HG02763 (cell line): ENCODE data around the gene MPPED2.

Source experiments
- ATAC-seq: cut with Tn5 transposase; IDR thresholded peaks from one replicate; pipeline ENCODE4 v1.9.1; 2021; ENCODE audit warnings: mild to moderate bottlenecking, moderate library complexity; ENCODE audit not compliant: unreplicated experiment

Gene MPPED2

DNA sequence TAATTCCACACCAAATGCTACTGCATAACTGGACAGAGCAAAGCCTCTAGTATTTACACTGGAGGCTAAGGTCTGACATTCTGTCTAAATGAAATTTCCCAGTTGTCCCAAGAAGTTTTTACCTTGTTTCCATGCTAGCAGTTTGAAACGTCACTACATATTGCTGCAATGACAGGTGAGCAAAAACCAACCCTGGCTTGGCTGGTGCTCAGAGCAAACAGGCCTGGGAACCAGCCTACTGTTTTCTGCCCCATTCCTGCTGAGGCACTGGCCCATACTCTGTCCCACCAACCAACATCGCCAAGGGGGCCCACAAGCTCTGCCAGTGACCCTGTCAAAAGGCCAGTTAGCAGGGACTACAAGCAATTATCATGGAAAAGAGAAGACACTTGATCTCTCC, 131.1 kb downstream of the MPPED2 start:
- no peak for ATAC-seq

DNA sequence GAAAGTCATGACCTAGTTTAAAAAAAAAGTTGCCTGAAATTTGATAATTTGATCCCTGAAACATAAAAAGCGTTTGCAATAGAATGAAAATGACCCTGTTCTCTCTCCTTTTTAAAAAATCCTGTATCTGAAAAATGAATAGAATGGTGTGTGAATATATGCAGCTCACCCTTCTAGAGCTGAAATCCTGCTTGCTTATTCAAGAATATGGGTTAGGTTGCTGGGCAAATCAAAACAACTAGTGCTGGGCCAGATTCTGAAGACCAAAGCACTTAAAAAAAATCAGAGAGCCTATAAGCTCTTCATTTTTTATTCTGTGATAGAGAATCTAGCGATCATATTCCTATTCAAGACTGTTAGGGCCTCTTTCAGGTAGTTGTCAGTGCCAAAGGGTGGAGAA, 131.6 kb downstream of the MPPED2 start:
- ATAC-seq = no peak

DNA sequence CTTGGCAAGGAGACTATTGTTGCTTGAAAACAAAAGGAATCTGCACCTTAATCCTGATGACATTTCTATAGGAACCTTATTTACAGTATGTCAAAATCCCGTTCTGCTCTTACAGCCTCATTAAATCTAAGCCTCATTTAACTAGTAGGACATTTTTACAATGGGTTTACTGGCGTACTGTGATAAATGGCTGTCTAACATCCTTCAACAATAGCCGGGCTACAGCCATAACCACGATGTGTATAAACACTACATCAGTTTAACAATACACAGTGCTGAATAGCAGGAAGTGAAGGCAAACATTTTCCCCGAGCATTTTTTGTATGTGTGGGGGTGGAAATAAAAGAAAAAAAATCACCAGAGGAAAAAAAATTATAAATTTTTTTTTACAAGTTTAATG, 132.0 kb downstream of the MPPED2 start:
- ATAC-seq = no peak

DNA sequence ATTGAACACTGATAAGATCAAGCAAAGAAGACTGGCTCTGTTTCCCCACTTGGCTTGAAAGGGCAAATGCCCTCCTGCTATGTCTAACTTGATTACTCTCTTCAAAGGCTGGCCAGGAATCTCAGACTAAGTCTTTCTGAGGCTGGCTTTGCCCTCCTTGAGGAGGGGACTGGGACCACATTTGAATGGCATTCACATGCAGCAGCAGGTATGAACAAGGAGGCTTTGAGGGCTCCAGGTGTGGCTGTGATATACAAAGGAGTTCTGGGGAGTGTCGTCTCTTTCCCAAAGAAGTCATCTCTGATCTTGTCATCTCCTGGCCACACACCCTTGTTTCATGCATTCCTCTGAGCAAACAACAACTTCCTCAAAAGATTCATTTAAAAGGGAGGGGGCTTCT, 132.4 kb downstream of the MPPED2 start:
- ATAC-seq = no peak

DNA sequence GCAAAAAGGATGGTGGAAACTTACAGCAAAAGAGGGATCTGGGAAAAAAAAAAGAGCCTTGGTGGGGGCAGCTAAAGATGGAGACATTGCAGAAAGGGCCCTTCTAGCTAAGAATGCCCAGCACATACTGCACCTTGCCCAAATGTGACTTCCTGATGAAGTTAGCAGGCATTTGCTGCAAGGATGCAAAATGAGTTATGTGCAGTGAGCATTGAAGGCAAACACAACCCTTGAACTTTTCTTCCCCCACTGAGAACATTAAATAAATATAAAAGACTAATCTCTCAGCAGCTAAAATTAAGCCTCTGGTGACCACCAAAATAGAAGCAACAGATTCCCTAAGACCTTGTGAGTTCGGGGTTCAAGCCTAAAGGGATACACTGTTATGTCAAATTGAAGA, 133.3 kb downstream of the MPPED2 start:
- ATAC-seq = no peak

DNA sequence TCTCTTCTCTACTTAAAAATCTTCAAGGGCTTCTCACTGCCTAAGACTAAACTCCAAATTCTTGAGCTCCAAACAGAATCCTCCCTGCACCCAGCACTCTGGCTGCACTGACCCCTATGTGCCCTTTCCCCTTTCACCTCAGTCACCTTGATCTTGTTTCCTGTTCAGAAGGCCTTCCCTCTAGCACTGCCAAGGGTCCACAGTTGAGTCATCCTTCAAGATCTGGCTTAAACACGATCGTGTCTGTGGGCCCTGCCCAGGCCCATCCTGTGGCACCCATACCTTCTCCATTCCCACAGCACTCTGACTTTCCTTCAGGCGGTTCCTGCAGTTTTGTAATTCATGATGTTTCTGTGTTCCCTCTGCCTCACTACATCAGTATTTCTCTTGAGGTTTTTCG, 134.0 kb downstream of the MPPED2 start:
- no peak for ATAC-seq

DNA sequence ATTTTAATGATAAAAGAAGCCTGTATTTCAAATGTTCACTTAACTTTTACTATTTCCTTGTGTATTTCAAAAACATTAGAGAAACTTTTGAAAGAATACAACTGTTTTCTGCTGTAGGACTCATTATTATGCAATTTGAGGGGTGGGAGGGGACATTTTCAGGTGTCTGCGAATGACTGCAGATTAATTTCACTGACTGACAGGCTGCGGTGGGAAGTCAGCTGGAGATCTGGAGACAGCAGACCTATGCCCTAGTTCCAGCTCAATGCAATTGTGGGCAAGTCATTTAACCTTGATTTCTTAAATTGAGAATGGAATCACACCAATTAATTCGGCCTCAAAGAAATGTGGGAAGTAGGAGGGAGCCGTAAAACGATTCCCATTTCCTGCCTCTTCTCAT, 134.5 kb downstream of the MPPED2 start:
- ATAC-seq = no peak

DNA sequence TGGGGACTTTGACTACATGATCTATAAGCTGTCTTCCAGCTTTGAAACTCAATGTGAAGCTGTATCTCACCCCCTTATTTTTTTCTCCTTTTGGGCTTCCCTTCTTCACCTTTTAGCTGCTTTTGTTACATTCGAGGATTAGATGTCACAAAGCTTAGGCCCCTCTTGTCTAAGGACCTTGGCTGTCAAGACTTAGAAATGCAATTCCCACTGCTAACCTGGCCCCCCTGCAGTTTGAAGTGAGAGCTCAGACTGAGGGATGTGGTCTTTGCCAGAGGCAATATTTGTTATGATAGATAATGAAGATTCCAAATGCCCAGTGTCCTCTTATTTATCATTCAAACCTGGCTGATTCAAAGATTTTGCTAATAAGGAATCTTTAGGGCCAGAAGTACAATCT, 135.0 kb downstream of the MPPED2 start:
- no peak for ATAC-seq

DNA sequence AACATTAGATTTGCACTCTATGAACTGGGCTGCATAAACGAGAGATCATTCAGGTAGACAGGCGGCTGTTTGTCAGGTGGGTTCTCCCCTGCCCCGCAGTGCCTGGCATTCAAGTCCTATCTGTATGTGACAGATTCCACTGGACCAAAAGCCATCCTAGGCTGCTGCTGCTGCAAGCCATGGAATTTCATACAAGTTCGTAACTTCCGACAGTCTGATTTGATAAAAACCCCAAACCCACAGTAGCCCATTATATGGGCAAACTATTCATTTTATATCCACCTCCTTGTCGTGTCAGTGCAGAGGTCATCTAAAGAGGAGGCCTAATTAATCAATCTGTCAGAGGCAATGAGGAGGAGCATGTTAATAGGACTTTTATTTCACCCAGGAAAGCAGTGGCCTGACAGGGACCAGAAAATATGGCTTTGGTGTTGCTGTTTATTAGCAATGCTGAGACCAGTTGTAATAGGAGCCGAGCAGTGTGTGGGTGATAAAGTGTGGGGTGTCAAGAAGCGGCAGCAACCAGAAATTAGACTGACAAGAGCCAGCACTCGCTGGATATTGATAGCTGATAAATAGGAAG, 139.0 kb downstream of the MPPED2 start:
- no peak for ATAC-seq

DNA sequence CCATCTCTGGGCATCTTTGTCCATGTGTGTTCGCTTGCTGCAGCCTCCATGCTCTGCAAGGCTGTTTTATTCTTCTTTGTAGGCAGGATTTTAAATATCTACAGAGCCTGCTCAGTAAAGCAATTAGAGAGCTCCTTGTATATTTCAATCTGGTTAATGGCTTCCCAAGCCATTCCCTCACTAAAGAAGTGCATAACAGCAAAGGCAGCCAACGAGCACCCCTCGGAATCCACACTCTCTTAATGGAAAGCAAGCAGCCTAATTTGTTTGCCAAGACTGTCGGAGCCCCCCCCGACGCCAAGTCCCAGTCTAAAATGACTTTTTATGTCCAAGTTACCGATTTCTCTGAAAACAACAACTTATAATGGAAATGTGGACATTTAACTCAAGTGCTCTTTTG, 139.6 kb downstream of the MPPED2 start:
- ATAC-seq = no peak

DNA sequence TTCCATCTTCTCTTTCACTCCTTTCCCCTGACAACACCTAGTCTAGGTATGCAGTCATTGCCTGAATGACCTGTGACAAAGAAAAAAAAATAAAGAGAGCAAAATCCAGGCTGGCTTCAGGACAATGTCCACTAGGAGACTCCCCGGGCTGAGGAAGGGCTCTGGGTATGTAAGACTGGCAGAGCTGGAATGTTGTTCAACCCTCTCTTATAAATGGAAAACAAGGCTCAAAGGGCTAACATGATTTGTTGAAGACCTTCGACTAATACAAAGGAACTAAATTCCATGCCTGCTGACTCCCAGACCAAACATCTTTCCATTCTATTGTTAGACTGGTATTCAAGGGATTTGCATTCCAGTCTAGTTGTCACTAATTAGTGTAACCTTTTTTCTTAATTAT, 141.1 kb downstream of the MPPED2 start:
- ATAC-seq = no peak

DNA sequence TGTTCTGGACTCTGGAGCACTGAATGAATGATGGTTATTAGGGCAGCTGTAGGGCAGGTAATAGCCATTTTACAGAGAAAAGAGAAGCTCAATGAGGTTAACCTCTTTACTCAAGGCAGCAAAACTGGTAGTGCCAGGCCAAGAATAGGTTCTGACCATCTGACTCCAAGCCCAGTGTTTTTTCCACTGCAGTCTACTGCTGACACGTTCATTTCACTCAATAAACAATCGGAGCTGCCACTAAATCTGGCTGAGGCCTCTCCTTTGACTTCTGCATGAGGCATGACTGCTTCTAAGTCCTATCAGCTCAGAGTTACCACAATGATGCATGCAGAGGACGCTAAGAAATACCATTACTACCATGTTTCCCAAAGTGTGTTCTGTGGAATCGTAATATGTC, 145.6 kb downstream of the MPPED2 start:
- ATAC-seq = no peak

DNA sequence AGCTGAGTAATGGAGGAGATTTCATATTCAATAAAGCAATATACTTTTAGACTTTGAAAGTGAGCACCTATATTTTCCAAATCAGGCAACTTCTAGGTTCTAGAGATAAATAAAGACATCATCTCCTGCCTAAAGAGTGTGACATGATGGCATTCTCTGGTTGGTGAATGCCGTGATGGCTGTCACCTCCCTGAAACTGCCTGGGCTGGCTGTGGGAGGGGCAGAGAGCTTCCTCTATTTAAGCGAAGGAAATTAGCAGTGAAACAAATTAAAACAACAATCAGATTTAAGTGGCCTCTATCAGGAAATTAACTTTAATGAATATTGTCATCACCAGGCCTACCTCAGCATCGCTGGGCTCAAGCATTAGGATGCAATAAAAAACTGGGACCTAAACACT, 149.4 kb downstream of the MPPED2 start:
- ATAC-seq = no peak

DNA sequence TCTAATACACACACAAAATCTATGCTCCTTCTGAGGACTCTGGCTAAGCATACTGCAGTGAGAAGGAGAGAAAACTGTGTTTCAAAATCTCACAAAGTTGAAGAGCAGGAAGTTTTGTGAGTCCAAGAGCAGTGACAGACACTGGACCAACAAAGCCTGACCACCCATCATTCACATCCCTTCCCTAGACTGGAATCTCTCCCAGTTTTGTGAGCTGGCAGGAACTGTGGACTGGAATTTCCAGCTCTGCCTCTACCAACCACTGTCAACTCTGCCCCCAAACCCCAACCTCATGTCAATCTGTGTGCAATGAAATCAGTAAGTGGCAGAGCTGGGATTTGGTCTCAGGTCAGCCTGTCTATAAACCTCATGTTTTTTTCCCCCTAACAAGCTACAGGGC, 150.7 kb downstream of the MPPED2 start:
- no peak for ATAC-seq

DNA sequence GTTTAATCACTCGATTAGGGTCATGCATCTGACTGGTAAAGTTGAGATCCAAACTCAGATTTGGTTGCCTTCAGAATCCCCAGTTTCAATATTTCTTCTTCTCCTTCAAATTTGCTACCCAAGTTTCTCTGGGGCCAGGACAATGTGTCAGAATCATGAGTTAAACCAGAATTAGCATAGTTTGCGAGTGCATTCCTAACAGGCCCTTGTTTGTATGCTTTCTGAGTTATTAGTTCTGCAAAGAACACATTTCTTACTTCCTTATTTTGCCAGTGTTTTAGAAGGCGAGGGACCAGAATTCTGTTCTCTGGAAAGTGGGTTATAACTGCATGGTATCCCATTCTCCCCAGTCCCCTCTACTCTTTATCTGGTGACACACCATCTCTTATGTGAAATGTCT, 151.3 kb downstream of the MPPED2 start:
- ATAC-seq = no peak

DNA sequence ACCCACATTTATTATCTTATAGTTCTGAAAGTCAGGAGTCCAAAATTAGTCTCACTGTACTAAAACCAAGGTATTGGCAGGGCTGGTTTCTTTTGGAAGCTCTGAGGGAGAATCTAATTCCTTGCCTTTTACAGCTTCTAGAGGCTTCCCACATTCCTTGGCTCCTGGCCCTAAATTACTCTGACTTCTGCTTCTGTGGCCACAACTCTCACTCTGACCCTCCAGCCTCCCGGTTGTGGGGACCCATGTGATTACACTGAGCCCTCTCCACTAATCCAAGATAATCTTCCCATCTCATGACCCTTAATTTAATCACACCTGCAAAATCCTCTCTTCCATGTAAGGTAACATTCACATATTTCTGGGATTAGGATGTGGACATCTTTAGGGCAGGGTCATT, 152.3 kb downstream of the MPPED2 start:
- ATAC-seq = no peak

DNA sequence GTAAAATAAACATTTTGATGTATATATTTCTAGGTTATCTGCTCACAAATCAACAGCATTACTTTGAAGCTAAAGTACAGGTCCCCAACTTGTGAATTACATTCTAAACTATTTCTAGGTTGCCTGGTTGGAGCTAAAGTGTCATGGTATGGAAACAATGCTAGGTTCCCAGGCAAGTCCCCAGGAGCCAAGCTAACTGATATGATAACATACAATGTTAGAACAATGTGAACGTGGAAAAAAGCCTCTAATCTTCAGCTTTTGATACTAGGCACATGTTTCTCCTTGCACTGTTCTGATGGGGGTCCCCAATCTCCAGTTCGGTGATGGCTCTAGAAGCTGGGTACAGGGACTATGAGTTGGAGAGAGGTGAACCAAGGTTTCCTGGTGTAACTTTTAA, 153.4 kb downstream of the MPPED2 start:
- ATAC-seq = no peak

DNA sequence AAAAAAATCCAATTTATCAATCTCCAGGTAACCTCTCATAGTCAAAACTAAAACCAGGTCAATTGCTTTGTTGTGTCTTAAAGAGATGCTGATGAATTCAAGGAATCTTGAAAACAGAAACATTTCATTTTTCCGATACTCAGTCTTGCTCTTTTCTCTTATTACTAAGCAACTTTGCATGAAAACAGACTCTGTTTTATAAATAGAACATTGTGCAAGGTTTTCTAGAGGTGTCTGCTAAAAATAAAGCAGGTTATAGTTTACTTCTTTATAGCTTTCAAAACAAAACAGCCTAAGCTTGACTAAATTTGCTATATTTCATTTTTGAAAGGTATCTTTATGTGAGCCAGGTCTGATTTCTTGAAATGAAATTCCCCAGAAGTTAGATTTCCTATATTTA, 154.0 kb downstream of the MPPED2 start:
- ATAC-seq = no peak

DNA sequence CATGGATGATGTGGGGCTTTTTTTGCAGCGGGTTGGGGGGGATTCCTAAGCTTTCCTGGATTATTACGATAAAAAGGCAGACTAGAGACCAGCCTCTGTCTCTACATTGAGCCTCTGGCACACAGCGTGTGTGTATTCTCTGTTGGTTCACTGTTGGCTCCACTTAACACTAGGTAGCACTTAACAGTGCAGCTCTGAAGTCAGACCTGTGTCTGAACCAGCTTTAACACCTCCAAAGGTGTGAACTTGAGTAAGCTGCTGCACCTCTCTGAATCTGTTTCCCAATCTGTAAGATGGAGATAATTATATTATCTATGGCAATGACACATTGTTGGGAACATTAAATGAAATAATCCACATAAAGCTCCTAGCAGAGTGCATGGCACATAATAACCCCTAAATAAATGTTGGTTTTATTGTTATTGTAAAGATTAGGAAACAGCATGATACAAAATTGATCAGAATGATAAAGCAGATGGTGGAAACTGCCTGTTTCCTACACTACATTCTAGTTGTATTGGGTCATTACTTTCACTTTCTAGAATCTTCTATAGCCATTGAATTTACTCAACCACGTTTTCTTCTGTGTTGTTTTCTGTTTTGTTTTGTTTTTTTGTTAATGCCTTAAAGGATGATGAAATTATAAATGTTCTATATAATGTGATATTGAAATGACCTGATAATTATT, 154.9 kb downstream of the MPPED2 start:
- no peak for ATAC-seq

DNA sequence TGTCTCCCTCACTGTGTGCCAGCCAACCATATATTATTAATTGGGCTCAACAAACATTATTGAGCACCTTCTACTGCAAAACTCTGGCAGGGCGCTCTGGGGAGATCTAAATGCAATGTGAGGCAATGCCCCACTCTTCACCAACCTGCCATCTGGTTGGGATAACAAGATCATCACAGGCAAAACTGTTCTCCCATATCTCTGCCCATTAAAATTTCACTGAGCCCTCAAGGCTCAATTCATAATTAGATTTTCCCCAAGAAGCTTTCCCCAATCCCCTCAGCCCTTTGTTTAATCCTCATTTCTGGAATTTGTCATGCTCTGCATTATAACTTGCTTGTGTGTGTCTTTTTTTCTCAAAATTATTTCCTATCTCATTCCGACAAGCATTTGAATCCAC, 156.6 kb downstream of the MPPED2 start:
- ATAC-seq = no peak

DNA sequence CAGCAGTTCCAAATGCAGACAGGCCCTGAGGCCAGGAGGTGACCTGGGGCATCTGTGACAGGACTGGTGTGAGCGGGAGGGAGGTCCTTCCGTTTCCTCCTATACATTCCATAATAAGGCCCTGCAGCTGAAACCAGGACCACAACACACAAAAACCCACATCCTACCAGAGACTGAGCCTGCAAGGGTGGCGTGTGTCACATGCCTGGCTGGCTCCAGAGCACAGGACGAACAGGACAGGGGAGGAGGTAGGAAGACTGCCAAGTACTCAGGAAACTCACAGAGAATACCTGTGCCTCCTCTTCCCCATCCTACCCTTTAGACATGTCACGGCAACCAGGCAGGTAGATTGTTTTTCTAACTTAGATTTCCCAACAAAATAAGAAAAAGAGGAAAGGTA, 159.4 kb downstream of the MPPED2 start:
- no peak for ATAC-seq

DNA sequence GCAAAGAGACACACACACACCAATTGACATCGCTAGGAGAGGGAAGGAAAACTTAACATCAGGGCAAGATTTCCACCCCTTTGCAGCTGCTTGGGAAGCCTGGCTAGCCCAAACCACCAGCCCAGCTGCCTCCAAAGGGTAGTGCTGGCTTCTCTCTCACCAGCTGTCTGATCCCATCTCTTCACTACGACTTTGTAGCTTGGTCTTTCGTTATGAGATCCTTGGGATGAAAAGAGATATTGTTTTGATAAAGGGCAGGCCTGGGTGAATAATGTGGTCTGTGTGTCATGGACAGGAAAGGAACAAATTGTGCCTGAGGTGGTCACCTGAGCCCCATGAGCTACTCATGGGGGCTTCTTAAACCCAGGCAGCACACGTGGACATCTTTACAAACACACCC, 161.3 kb downstream of the MPPED2 start:
- no peak for ATAC-seq

DNA sequence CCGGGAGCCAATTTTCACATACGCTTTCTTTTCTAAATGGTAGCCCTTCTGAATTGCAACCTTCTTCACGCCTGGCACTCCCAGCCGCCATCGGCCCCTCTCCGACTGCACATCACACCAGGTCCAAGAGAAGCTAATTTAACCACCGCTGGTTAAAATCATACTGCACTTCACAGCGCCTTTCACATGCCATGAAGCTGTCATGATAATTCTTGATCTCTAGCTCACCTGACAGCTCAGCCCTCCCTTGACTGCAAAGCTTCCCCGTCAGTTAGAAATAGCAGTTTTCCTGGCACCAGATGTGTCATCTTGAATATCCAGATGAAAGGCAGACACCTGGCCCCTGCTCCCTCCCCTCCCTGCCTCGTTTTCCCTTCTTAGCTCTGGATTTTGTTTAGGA, 161.8 kb downstream of the MPPED2 start:
- ATAC-seq = no peak
